Measurements from ENCODE around the gene TMEM223.

DNA sequence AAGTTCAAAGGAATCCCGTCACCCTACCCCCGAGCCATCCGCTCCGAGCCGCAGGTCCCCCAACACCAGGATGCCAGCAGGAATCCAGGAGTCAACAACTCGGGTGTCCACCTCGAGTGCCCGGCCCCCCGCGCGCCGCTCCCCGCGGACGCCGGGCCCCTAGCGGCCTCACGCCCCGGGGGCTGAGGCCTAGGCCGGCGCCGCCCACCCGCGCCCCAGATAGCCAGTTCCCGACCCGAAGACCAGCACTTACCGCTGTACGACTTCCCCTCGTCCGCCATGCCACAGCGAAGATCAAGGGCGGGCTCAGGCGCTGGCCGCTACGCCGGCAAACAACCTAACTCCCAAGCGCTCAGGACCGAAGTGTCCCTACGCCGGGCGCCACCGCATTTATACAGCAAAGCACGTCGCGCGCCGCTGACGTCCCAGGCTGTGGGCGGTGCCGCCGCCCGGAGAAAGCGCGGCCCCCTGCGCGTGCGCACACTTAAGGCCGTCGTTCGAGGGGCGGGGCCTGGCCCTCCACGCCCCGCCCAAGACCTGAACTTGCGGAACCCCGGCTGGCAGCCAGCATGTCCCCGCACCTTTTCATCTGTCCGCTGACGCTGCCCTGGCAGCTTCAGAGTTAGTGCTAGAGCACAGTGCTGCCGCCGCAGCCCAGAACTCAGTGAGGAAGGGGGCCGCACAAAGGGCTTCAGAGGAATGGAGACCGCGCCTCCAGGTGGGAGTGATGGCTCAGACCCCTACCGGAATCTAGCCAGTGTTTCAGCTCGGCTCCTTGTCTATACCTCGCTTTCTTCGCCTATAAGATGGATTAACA, 13.5 kb upstream of the TMEM223 start, which contains the start of gene NXF1:
- TF ChIP-seq, protein P1, sequence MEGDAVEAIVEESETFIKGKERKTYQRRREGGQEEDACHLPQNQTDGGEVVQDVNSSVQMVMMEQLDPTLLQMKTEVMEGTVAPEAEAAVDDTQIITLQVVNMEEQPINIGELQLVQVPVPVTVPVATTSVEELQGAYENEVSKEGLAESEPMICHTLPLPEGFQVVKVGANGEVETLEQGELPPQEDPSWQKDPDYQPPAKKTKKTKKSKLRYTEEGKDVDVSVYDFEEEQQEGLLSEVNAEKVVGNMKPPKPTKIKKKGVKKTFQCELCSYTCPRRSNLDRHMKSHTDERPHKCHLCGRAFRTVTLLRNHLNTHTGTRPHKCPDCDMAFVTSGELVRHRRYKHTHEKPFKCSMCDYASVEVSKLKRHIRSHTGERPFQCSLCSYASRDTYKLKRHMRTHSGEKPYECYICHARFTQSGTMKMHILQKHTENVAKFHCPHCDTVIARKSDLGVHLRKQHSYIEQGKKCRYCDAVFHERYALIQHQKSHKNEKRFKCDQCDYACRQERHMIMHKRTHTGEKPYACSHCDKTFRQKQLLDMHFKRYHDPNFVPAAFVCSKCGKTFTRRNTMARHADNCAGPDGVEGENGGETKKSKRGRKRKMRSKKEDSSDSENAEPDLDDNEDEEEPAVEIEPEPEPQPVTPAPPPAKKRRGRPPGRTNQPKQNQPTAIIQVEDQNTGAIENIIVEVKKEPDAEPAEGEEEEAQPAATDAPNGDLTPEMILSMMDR (IDR thresholded peaks at IDR 0.05): peak in 2 of 3 donors; percentile 53 to 56
- peak; percentile 43 for TF ChIP-seq EP300 (IDR thresholded peaks at IDR 0.05)
- peak; percentile 99 for TF ChIP-seq POLR2A (IDR thresholded peaks at IDR 0.05)
